ENCODE measurements around the gene MAPK8IP3.

Gene MAPK8IP3

DNA sequence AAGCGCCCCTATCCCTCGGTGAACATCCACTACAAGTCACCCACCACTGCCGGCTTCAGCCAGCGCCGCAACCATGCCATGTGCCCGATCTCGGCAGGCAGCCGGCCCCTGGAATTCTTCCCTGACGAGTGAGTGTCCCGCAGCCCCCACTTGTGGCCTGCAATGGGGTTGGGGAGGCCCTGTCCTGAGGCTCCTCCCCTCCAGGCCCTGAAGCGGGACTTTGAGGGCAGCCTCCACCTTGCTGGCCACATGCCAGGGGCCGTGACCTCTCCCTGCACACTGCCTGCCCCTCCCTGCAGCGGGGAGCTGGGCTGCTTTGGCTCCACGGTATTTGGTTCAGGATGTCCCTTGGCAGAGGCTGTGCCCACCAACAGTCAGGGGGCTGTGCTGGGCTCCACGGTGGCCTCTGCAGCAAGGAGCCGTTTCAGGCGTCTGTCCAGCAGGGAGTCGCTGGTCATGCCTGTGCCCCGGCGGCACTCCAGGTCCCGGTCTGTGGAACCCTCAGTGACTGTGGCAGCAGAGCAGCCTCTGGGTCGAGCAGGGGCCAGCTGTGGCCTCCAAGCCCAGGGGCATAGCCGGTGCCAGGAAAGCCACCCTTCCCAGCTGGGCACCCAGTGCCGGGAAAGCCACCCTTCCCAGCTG, 57.0 kb downstream of the MAPK8IP3 start:
- DNase-seq (ENCODE audit: low read depth, low spot score), result no peak
- no peaks in the 10 kb centered on the region for H3K27me3 ChIP-seq (ENCODE audit: control insufficient read depth, insufficient read depth, low read length)
- H3K4me3 ChIP-seq (ENCODE audit: low read length), result no peak overlapping the region
- no peaks in the 10 kb centered on the region for H3K9me3 ChIP-seq (ENCODE audit: control insufficient read depth, insufficient read depth, low read length)
- H3K36me3 ChIP-seq (ENCODE audit: control insufficient read depth, insufficient read depth, low read length), result peaks cover 17% of the 10 kb centered on the region
- no peak overlapping the region for H3K27ac ChIP-seq (ENCODE audit: low read length)
- no CpG with 5 or more reads among the region's 24 CpGs for WGBS (ENCODE audit: insufficient coverage, insufficient read length)
- peaks cover 4% of the 10 kb centered on the region; the same call in 1 of the 2 replicates for H3K4me1 ChIP-seq (ENCODE audit: control insufficient read depth, insufficient read depth, low read length)

DNA sequence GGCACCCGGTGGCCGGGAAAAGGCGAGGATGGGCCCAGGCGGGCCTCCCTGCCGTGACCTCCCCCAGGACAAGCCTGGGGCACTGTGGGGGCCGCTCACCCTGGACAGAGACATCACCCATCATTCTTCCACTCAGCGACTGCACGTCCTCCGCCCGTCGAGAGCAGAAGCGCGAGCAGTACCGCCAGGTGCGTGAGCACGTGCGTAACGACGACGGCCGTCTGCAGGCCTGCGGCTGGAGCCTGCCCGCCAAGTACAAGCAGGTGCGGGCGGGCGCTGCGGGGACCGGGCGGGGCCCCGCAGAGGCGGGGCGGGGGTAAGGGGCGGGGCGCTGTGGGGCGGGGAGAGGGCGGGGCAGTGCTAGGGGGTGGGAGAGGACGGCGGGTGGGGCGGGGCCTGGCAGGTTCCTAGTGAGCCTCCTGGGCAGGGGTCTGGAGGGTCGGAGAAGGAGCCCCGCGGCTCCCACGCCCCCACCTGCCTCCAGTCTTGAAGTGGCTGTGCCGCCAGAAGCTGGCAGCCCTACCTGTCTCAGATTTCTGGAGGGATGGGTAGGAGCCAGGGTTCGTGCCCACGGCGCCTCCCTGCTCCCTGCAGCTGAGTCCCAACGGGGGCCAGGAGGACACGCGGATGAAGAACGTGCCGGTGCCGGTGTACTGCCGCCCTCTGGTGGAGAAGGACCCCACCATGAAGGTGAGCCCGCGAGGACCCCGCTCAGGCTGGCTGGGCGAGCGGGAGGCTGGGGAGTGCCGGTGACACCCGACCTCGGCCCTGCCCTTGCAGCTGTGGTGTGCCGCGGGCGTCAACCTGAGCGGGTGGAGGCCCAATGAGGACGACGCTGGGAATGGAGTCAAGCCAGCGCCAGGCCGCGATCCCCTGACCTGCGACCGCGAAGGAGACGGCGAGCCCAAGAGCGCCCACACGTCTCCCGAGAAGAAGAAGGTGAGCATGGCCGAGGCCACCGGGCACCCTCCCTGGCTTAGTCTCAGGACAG, 57.8 kb downstream of the MAPK8IP3 start:
- H3K27me3 ChIP-seq (ENCODE audit: control insufficient read depth, insufficient read depth, low read length), result no peaks in the 10 kb centered on the region
- no CpG with 5 or more reads among the region's 81 CpGs for WGBS (ENCODE audit: insufficient coverage, insufficient read length)
- peak overlapping the region; percentile 23; the same call in 1 of the 2 replicates for H3K4me3 ChIP-seq (ENCODE audit: low read length)
- H3K36me3 ChIP-seq (ENCODE audit: control insufficient read depth, insufficient read depth, low read length), result peaks cover 23% of the 10 kb centered on the region
- peaks cover 4% of the 10 kb centered on the region; the same call in 1 of the 2 replicates for H3K4me1 ChIP-seq (ENCODE audit: control insufficient read depth, insufficient read depth, low read length)
- no peak for DNase-seq (ENCODE audit: low read depth, low spot score)
- no peaks in the 10 kb centered on the region for H3K9me3 ChIP-seq (ENCODE audit: control insufficient read depth, insufficient read depth, low read length)
- no peak overlapping the region for H3K27ac ChIP-seq (ENCODE audit: low read length)

GRCh38 chr16:1764971-1765370, 59.0 kb downstream of the MAPK8IP3 start:
- Histone ChIP-seq H3K4me1 (ENCODE audit: control insufficient read depth, insufficient read depth, low read length) (peaks cover 4% of the 10 kb centered on the region; the same call in 1 of the 2 replicates), H3K36me3 (ENCODE audit: control insufficient read depth, insufficient read depth, low read length) (peaks cover 27% of the 10 kb centered on the region), H3K27ac (ENCODE audit: low read length) (no peak overlapping the region), H3K4me3 (ENCODE audit: low read length) (no peak overlapping the region), H3K27me3 (ENCODE audit: control insufficient read depth, insufficient read depth, low read length) (no peaks in the 10 kb centered on the region), H3K9me3 (ENCODE audit: control insufficient read depth, insufficient read depth, low read length) (no peaks in the 10 kb centered on the region)
- no CpG with 5 or more reads among the region's 21 CpGs for WGBS (ENCODE audit: insufficient coverage, insufficient read length)
- DNase-seq (ENCODE audit: low read depth, low spot score), result no peak

- Histone ChIP-seq H3K36me3 (ENCODE audit: control insufficient read depth, insufficient read depth, low read length) (peaks cover 27% of the 10 kb centered on the region), H3K9me3 (ENCODE audit: control insufficient read depth, insufficient read depth, low read length) (no peaks in the 10 kb centered on the region), H3K27me3 (ENCODE audit: control insufficient read depth, insufficient read depth, low read length) (no peaks in the 10 kb centered on the region), H3K4me1 (ENCODE audit: control insufficient read depth, insufficient read depth, low read length) (peaks cover 4% of the 10 kb centered on the region; the same call in 1 of the 2 replicates), H3K4me3 (ENCODE audit: low read length) (no peak overlapping the region), H3K27ac (ENCODE audit: low read length) (no peak overlapping the region)
- no CpG with 5 or more reads among the region's 22 CpGs for WGBS (ENCODE audit: insufficient coverage, insufficient read length)
- no peak for DNase-seq (ENCODE audit: low read depth, low spot score)
These were observed 59.8 kb downstream of the MAPK8IP3 start for GRCh38 chr16:1765826-1766225.

GRCh38 chr16:1766231-1766630, 60.2 kb downstream of the MAPK8IP3 start:
- peaks cover 4% of the 10 kb centered on the region; the same call in 1 of the 2 replicates for H3K4me1 ChIP-seq (ENCODE audit: control insufficient read depth, insufficient read depth, low read length)
- H3K9me3 ChIP-seq (ENCODE audit: control insufficient read depth, insufficient read depth, low read length), result no peaks in the 10 kb centered on the region
- H3K27ac ChIP-seq (ENCODE audit: low read length), result no peak overlapping the region
- WGBS (ENCODE audit: insufficient coverage, insufficient read length), result no CpG with 5 or more reads among the region's 19 CpGs
- DNase-seq (ENCODE audit: low read depth, low spot score), result no peak
- H3K36me3 ChIP-seq (ENCODE audit: control insufficient read depth, insufficient read depth, low read length), result peaks cover 27% of the 10 kb centered on the region
- no peak overlapping the region for H3K4me3 ChIP-seq (ENCODE audit: low read length)
- no peaks in the 10 kb centered on the region for H3K27me3 ChIP-seq (ENCODE audit: control insufficient read depth, insufficient read depth, low read length)

DNA sequence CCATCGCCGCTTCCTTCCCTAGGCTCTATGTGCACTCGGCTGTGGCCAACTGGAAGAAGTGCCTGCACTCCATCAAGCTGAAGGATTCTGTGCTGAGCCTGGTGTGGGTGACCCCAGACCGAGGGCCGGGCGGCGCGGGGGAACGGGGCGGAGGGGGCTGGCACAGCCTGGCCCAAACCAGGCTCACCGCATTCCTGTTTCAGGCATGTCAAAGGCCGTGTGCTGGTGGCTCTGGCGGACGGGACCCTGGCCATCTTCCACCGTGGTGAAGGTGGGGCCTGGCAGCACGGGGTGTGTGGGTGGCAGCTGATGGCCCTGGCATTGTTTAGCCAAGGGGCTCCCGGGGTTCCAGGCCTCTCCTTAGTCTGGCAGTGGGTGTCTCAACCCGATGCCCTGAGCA, 60.7 kb downstream of the MAPK8IP3 start:
- DNase-seq (ENCODE audit: low read depth, low spot score), result no peak
- Histone ChIP-seq H3K36me3 (ENCODE audit: control insufficient read depth, insufficient read depth, low read length) (peaks cover 27% of the 10 kb centered on the region), H3K4me3 (ENCODE audit: low read length) (no peak overlapping the region), H3K4me1 (ENCODE audit: control insufficient read depth, insufficient read depth, low read length) (peaks cover 4% of the 10 kb centered on the region; the same call in 1 of the 2 replicates), H3K27ac (ENCODE audit: low read length) (no peak overlapping the region), H3K27me3 (ENCODE audit: control insufficient read depth, insufficient read depth, low read length) (no peaks in the 10 kb centered on the region), H3K9me3 (ENCODE audit: control insufficient read depth, insufficient read depth, low read length) (no peaks in the 10 kb centered on the region)
- no CpG with 5 or more reads among the region's 18 CpGs for WGBS (ENCODE audit: insufficient coverage, insufficient read length)

GRCh38 chr16:1767116-1767994, 61.4 kb downstream of the MAPK8IP3 start:
- Histone ChIP-seq H3K27ac (ENCODE audit: low read length) (no peak overlapping the region), H3K27me3 (ENCODE audit: control insufficient read depth, insufficient read depth, low read length) (no peaks in the 10 kb centered on the region), H3K36me3 (ENCODE audit: control insufficient read depth, insufficient read depth, low read length) (peaks cover 24% of the 10 kb centered on the region), H3K4me1 (ENCODE audit: control insufficient read depth, insufficient read depth, low read length) (peaks cover 4% of the 10 kb centered on the region; the same call in 1 of the 2 replicates), H3K4me3 (ENCODE audit: low read length) (no peak overlapping the region), H3K9me3 (ENCODE audit: control insufficient read depth, insufficient read depth, low read length) (no peaks in the 10 kb centered on the region)
- WGBS (ENCODE audit: insufficient coverage, insufficient read length), result no CpG with 5 or more reads among the region's 42 CpGs
- no peak for DNase-seq (ENCODE audit: low read depth, low spot score)

DNA sequence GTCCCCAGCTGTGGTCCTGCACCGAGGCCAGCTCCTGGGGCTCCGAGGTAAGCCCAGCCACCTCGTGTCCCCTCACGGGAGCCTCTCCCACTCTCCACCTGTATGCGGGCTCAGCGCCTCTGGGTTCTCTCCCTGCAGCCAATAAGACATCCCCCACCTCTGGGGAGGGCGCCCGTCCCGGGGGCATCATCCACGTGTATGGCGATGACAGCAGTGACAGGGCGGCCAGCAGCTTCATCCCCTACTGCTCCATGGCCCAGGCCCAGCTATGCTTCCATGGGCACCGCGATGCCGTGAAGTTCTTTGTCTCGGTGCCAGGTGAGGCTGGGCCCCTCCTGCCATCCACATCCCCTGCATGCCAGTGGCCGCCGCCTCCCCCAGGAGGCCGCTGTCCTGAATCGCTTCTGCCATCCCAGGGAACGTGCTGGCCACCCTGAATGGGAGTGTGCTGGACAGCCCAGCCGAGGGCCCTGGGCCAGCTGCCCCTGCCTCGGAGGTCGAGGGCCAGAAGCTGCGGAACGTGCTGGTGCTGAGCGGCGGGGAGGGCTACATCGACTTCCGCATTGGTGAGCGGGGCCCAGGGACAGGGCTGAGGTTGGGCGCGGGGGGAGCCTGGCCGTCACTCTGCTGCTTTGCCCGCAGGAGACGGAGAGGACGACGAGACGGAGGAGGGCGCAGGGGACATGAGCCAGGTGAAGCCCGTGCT, 62.2 kb downstream of the MAPK8IP3 start:
- Histone ChIP-seq H3K27ac (ENCODE audit: low read length) (no peak overlapping the region), H3K4me1 (ENCODE audit: control insufficient read depth, insufficient read depth, low read length) (peaks cover 3% of the 10 kb centered on the region; the same call in 1 of the 2 replicates), H3K27me3 (ENCODE audit: control insufficient read depth, insufficient read depth, low read length) (no peaks in the 10 kb centered on the region), H3K36me3 (ENCODE audit: control insufficient read depth, insufficient read depth, low read length) (peaks cover 24% of the 10 kb centered on the region), H3K9me3 (ENCODE audit: control insufficient read depth, insufficient read depth, low read length) (no peaks in the 10 kb centered on the region), H3K4me3 (ENCODE audit: low read length) (no peak overlapping the region)
- DNase-seq (ENCODE audit: low read depth, low spot score), result no peak
- no CpG with 5 or more reads among the region's 41 CpGs for WGBS (ENCODE audit: insufficient coverage, insufficient read length)

DNA sequence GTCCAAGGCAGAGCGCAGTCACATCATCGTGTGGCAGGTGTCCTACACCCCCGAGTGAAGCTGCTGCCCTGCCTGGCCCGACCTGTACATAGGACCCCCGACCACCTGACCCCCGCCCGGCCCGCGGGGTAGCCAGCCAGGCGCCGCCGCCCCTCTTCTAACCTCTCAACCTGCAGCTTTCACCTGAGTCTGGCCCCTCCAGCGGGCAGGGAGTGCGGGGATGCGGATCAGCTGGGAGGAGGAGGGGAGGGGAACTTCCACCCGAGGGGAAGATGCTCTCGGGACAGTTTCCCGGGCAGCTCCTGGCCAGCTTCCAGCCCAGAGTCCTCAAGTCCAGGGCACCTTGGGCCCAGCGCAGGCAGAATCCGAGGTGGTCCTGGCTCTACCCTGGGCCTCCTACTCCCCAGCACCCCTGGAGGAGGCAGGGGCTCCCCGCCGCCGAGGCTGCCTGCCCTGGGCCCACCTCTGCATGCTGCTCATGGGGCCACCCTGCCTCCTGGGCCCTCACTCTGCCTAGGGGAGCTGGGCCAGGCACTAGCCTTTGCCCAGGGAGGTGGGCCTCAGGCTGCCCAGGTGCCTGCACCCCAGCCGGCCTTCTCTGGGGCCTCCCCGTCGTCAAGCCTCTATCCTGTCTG, 62.9 kb downstream of the MAPK8IP3 start:
- H3K4me3 ChIP-seq (ENCODE audit: low read length), result no peak overlapping the region
- WGBS (ENCODE audit: insufficient coverage, insufficient read length), result no CpG with 5 or more reads among the region's 26 CpGs
- no peaks in the 10 kb centered on the region for H3K27me3 ChIP-seq (ENCODE audit: control insufficient read depth, insufficient read depth, low read length)
- H3K36me3 ChIP-seq (ENCODE audit: control insufficient read depth, insufficient read depth, low read length), result peaks cover 24% of the 10 kb centered on the region
- no peak overlapping the region for H3K27ac ChIP-seq (ENCODE audit: low read length)
- no peak for DNase-seq (ENCODE audit: low read depth, low spot score)
- peaks cover 3% of the 10 kb centered on the region; the same call in 1 of the 2 replicates for H3K4me1 ChIP-seq (ENCODE audit: control insufficient read depth, insufficient read depth, low read length)
- no peaks in the 10 kb centered on the region for H3K9me3 ChIP-seq (ENCODE audit: control insufficient read depth, insufficient read depth, low read length)
